MM.1S (cell line): Measurements from ENCODE around the gene ZNF197.
"Not testable (repeated sequence)": the region's sequence is repeated elsewhere in the genome, so short reads cannot be mapped to it uniquely, and the experiment has no call there.

Source experiments
- CTCF ChIP-seq: fragments of 300-600 bp; sonication (generic); IDR thresholded peaks from 2 replicates; pipeline ENCODE4 v1.5.1; 2016; ENCODE audit warnings: antibody characterized with exemption, low read length, mixed read lengths
- EZH2 ChIP-seq: fragments of 300-600 bp; sonication (generic); optimal IDR thresholded peaks from 2 replicates; pipeline ENCODE3; 2017; ENCODE audit warnings: low read depth, mild to moderate bottlenecking, antibody characterized with exemption, low read length, mixed read lengths
- EZH2phosphoT487 ChIP-seq: fragments of 300-600 bp; sonication (generic); IDR thresholded peaks from 2 replicates; pipeline ENCODE4 v1.6.1; 2018; ENCODE audit warnings: antibody characterized with exemption, low read length

GRCh38 chr3:44580971-44581370 is 43.9 kb upstream of the ZNF197 start:
- not testable (repeated sequence) for TF ChIP-seq CTCF, EZH2, EZH2phosphoT487
